IPS DF 6.9 (cell line): Measurements from ENCODE around the gene KIF5C.
A peak's percentile ranks its signal among the peaks of the same experiment; 100 is the strongest.
"Not testable (repeated sequence)": the region's sequence is repeated elsewhere in the genome, so short reads cannot be mapped to it uniquely, and the experiment has no call there.

Experiments
- DNase-seq: peaks from one replicate; pipeline ENCODE4 v3.0.0-alpha.2; 2013; ENCODE audit warnings: low read depth, low spot score
- H3K27ac ChIP-seq: one replicate; pipeline ENCODE4 v1.5.1; 2013; ENCODE audit warnings: low read length, control low read depth
- H3K27me3 ChIP-seq: 2 replicates; pipeline ENCODE4 v1.6.1; 2013; ENCODE audit warnings: mild to moderate bottlenecking, low read length; ENCODE audit not compliant: control insufficient read depth, insufficient read depth
- H3K36me3 ChIP-seq: 2 replicates; pipeline ENCODE4 v1.6.1; 2013; ENCODE audit warnings: low read length; ENCODE audit not compliant: control insufficient read depth, insufficient read depth
- H3K4me1 ChIP-seq: 2 replicates; pipeline ENCODE4 v1.6.1; 2013; ENCODE audit warnings: low read length; ENCODE audit not compliant: control insufficient read depth, insufficient read depth
- H3K4me3 ChIP-seq: 2 replicates; pipeline ENCODE4 v1.5.1; 2013; ENCODE audit warnings: mild to moderate bottlenecking, low read length
- H3K9me3 ChIP-seq: 2 replicates; pipeline ENCODE4 v1.6.1; 2013; ENCODE audit warnings: low read length, inconsistent platforms; ENCODE audit not compliant: control insufficient read depth, insufficient read depth
- WGBS: extraction: QIAGEN DNeasy Blood & Tissue Kit; methylation state at CpG from one replicate; pipeline ENCODE4 v1.1.7; 2013; ENCODE audit warnings: mixed read lengths, missing lambda C conversion rate; ENCODE audit not compliant: insufficient read length, insufficient coverage; 5-methylcytosine and 5-hydroxymethylcytosine counted together

Gene KIF5C

DNA sequence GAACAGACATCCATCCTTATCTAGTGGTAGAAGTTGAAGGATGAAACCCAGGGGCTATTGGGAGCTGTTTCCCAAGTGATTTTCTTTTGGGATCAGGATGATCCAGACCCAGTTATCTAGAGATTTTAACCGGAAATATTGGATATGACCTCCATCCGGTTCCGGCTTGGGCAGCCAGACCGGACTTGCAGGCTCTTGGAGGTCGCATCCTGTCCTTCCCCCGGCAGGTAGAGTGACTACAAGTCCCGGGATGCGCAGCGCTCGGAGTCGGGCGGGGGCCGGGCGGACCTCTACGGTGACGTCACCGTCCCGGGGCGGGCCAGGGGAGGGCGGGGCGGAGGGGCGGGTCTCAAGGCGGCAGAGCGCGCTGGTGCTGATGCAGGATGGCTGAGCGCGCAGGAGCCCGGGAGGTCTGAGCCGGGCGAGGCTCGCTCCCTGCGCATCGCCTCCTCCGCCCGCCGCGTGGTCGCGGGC lies at the start of gene KIF5C:
Gene KIF5C, plus strand, starts transcription at position 360 of the 474 bp plus-strand sequence. CDS start 391 bp downstream, outside the sequence.
- no peaks in the 10 kb centered on the region for H3K36me3 ChIP-seq
- H3K9me3 ChIP-seq = no peaks in the 10 kb centered on the region
- H3K4me3 ChIP-seq = peak within 1 kb of the TSS; percentile 63
- WGBS = no CpG with 5 or more reads among the region's 39 CpGs
- H3K27me3 ChIP-seq = no peaks in the 10 kb centered on the region
- no peak for DNase-seq
- H3K27ac ChIP-seq = no peak within 1 kb of the TSS
- 0 out of 2 replicates have a peak, but pooled peaks cover 1% of the 10 kb centered on the region for H3K4me1 ChIP-seq

DNA sequence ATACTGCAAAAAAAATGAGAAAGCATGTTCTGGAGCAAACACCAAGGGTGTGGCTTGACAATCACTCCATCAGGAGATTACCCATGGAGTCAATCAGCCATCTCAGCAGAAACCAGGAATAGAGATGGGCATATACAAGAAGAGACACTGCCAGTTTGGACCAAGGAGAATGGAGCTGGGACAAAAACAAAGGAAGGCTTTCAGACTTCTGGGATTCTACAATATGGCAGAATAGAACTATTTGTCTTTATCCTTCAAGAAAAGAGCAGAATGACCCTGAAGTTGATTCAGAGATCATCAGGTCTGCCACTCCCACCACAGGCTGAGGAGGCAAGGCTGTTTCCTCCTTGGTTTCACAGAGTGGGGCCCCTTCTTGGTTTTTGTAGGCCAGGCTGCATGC lies 48.2 kb upstream of the KIF5C start:
- Histone ChIP-seq H3K9me3 (no peaks in the 10 kb centered on the region; the same call in 1 of the 2 replicates), H3K4me3 (no peak overlapping the region), H3K27me3 (no peaks in the 10 kb centered on the region), H3K4me1 (no peaks in the 10 kb centered on the region), H3K27ac (no peak overlapping the region), H3K36me3 (no peaks in the 10 kb centered on the region)
- no peak for DNase-seq

DNA sequence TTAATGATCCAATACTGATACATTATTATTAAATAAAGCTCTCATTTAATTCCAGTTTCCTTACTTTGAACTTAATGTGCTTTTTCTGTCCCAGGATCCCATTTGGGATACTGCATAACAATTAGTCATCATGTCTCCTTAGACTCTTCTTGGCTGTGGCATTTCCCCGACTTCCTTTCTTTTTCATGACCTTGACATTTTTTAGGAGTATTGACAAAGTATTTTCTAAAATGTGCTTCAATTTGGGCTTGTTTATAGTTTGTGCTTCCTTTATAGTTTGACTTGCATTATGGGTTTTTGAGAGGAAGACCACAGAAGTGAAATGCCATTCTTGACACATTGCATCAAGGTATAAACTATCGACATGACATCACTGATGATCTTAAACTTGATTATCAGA lies 46.1 kb upstream of the KIF5C start:
- H3K9me3 ChIP-seq = no peaks in the 10 kb centered on the region; the same call in 1 of the 2 replicates
- no CpG with 5 or more reads among the region's 2 CpGs for WGBS
- no peak overlapping the region for H3K4me3 ChIP-seq
- H3K27me3 ChIP-seq = no peaks in the 10 kb centered on the region
- no peaks in the 10 kb centered on the region for H3K4me1 ChIP-seq
- no peak overlapping the region for H3K27ac ChIP-seq
- H3K36me3 ChIP-seq = no peaks in the 10 kb centered on the region
- no peak for DNase-seq

DNA sequence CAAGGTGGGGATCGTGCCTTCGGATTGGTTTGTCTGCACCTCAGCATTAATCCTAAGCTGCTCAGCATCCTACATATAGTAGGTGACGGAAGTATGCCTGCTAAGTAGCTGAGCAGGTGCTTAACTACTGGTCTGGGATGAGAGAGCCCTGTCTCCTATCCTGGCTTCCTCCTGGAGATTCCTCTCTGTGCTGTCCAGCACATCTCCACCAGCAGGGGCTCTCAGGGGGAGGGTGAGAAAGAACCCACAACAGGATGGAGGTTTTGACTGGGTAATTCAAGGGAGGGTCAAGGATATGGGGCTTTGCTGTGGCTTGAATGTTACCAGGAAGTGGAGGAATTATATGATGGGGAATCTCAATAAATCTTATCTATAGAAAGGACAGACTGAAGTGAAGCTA lies 45.4 kb upstream of the KIF5C start:
- Histone ChIP-seq H3K27me3 (no peaks in the 10 kb centered on the region), H3K9me3 (no peaks in the 10 kb centered on the region; the same call in 1 of the 2 replicates), H3K36me3 (no peaks in the 10 kb centered on the region), H3K27ac (no peak overlapping the region), H3K4me1 (no peaks in the 10 kb centered on the region), H3K4me3 (no peak overlapping the region)
- WGBS = no CpG with 5 or more reads among the region's 3 CpGs
- DNase-seq = no peak

DNA sequence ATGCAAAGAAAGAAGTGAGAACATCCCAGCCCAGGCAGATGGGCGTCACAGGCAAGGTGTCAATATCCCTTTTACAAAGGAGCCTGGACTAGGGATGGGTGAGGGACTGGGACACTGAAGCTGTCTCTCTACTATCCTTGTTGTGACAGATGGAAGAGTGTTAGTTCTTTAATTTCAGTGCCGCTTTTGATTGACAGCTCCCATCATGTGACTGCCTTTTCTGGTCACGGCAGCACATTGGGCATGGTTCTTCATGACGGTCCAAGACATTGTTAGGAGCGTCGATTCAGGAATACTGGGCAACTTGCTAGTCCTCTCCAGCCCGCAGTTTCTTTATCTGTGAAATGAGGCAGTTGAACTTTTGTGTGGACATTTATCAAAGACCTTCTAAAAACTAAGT lies 42.4 kb upstream of the KIF5C start:
- WGBS = no CpG with 5 or more reads among the region's 7 CpGs
- no peak for DNase-seq
- no peak overlapping the region for H3K27ac ChIP-seq
- no peaks in the 10 kb centered on the region for H3K36me3 ChIP-seq
- 0 out of 2 replicates have a peak, but pooled peaks cover 2% of the 10 kb centered on the region for H3K27me3 ChIP-seq
- no peak overlapping the region for H3K4me3 ChIP-seq
- no peaks in the 10 kb centered on the region for H3K9me3 ChIP-seq
- no peaks in the 10 kb centered on the region; the same call in 1 of the 2 replicates for H3K4me1 ChIP-seq

DNA sequence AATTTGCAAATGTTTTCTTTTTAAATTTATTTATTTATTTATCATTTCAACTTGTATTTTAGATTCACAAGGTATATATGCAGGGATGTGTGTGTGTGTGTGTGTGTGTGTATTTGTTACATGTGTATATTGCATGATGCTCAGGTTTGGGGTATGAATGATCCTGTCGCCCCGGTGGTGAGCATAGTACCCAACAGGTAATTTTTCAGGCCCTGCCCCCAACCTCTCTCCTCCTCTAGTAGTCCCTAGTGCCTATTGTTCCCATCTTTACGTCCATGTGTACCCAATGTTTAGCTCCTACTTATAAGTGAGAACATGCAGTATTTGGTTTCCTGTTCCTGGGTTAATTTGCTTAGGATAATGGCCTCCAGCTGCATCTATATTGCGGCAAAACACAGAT lies 33.0 kb upstream of the KIF5C start:
- Histone ChIP-seq H3K9me3 (no peaks in the 10 kb centered on the region), H3K27ac (no peak overlapping the region), H3K27me3 (no peaks in the 10 kb centered on the region), H3K36me3 (no peaks in the 10 kb centered on the region), H3K4me1 (no peaks in the 10 kb centered on the region), H3K4me3 (no peak overlapping the region)
- DNase-seq = no peak
- no CpG with 5 or more reads among the region's 4 CpGs for WGBS

DNA sequence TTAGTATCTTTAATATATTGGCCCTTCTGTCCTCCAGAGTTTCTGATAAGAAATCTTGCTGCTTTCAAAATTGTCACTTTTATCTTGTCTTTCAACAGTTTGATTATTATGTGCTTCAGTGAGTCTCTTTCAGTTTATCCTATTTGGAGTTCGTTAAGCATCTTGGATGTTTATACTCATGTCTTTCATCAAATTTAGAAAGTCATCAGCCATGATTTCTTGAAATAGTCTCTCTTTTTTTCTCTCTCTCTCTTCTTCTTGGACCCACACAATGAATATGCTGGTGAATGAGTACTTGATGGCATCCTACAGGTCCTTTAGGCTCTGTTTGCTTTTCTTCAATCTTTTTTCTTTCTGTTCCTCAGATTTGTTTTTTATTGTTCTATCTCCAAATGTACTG lies 26.9 kb upstream of the KIF5C start:
- H3K27me3 ChIP-seq = no peaks in the 10 kb centered on the region
- DNase-seq = no peak
- H3K27ac ChIP-seq = no peak overlapping the region
- H3K4me3 ChIP-seq = no peak overlapping the region
- no CpG with 5 or more reads among the region's 1 CpG for WGBS
- H3K4me1 ChIP-seq = no peaks in the 10 kb centered on the region
- H3K9me3 ChIP-seq = no peaks in the 10 kb centered on the region
- H3K36me3 ChIP-seq = no peaks in the 10 kb centered on the region

DNA sequence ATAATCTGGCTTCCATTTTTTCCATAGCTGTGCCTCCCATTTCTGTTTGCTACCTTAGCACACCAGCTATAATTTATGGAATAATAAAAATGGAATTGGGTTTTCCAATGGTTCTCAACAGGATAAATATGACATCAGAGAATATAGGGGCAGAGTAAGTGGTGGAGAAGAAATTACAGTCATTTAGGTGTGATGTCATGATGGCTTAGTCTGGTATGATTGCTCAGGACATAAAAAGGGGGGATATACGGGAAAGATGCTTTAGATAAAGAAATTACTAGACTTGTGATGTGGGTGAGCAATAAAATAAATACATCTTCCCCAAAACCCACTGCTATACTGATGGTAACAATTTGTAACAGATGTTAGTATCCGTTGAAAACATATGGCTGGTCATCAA lies 21.6 kb upstream of the KIF5C start:
- no peaks in the 10 kb centered on the region for H3K36me3 ChIP-seq
- no CpG with 5 or more reads among the region's 2 CpGs for WGBS
- no peaks in the 10 kb centered on the region for H3K4me1 ChIP-seq

DNA sequence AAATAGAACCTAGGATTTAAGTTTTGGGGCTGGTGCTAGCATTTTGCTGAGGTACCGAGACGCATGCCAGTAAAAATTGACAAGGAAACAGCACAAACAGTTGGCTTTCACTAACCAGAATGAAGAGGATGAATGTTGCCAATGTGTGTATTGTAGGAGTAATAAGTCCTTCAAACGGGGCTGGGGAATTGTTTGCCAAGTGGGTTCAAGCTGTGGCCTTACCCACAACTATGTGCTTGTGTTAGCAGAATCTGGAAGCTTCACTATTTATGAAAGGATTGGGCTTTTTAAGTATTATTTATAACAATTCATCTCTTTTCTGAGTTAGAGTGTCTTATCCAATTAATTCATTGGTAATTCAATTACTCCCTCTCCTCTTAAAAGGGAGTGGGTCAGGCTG lies 15.0 kb upstream of the KIF5C start:
- Histone ChIP-seq H3K4me3 (no peak overlapping the region), H3K27me3 (no peaks in the 10 kb centered on the region), H3K4me1 (no peaks in the 10 kb centered on the region), H3K36me3 (no peaks in the 10 kb centered on the region), H3K27ac (no peak overlapping the region), H3K9me3 (no peaks in the 10 kb centered on the region)
- no CpG with 5 or more reads among the region's 3 CpGs for WGBS
- no peak for DNase-seq

More for the DNA sequence above, 21.6 kb upstream of the KIF5C start:
- Histone ChIP-seq H3K27ac (no peak overlapping the region), H3K27me3 (no peaks in the 10 kb centered on the region), H3K4me3 (no peak overlapping the region), H3K9me3 (no peaks in the 10 kb centered on the region)
- DNase-seq = no peak

DNA sequence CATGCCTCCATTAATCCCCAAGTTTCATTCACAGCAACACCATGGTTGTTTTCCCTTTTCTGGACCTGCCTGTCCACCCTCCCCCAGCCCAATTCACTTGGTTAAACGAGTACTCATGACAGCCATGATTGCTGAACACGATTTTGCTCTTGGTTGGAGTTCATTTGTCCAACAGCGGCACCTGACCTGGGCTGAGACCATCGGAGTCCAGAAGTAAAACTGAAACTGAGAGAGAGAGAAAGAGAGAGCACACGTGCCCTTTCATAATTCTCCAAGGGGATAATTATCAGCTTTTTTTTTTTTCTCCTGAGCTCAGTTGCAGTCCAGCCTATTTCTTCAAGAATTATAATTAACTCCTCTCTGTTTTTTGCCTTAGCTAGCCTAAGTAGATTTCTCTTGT lies 13.7 kb upstream of the KIF5C start:
- no peaks in the 10 kb centered on the region for H3K36me3 ChIP-seq
- H3K4me3 ChIP-seq = no peak overlapping the region
- no peaks in the 10 kb centered on the region for H3K9me3 ChIP-seq
- H3K4me1 ChIP-seq = no peaks in the 10 kb centered on the region
- no peak overlapping the region for H3K27ac ChIP-seq
- no CpG with 5 or more reads among the region's 5 CpGs for WGBS
- H3K27me3 ChIP-seq = no peaks in the 10 kb centered on the region
- DNase-seq = no peak

DNA sequence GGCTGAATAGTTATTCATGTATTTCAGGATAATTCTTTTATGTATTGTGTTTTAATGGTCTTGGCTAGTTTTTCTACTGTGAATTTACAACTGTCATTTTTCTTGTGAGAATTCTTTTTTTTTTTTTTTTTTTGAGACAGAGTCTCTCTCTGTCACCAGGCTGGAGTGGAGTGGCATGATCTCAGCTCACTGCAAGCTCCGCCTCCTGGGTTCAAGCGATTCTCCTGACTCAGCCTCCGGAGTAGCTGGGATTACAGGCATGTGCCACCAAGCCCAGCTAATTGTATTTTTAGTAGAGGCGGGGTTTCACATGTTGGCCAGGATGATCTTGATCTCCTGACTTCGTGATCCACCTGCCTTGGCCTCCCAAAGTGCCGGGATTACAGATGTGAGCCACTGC lies 12.5 kb upstream of the KIF5C start:
- WGBS = no CpG with 5 or more reads among the region's 6 CpGs
- H3K4me3 ChIP-seq, H3K27me3 ChIP-seq, H3K36me3 ChIP-seq, DNase-seq, H3K4me1 ChIP-seq, H3K9me3 ChIP-seq, H3K27ac ChIP-seq: not testable (repeated sequence)
